HL-60/S4 treated with retinoic acid at 250 ng/mL for 4 days and 3 days (cell line): ENCODE data around the gene KIF1B.
"Not testable (repeated sequence)": the region's sequence is repeated elsewhere in the genome, so short reads cannot be mapped to it uniquely, and the experiment has no call there.

Experiments used
- in situ Hi-C: fragments of 300-500 bp; cut with MboI; formaldehyde crosslinking; loops from 2 replicates; pipeline ENCODE4 v1.7.0; 2022; ENCODE audit warnings: low sequenced_read_pairs

The KIF1B gene

GRCh38 chr1:10325521-10325920 lies 115.2 kb downstream of the KIF1B start:
- in situ Hi-C loops = no loop called here

- in situ Hi-C loops = no loop called here
Measured at GRCh38 chr1:10326251-10326650, 115.9 kb downstream of the KIF1B start.

GRCh38 chr1:10328180-10328963 lies 118.0 kb downstream of the KIF1B start:
- in situ Hi-C loops = no loop called here

GRCh38 chr1:10337436-10337835 lies 127.1 kb downstream of the KIF1B start:
- in situ Hi-C loops = no loop called here

- in situ Hi-C loops = no loop called here
Measured at GRCh38 chr1:10338047-10338446, 127.7 kb downstream of the KIF1B start.

GRCh38 chr1:10338611-10339010 lies 128.2 kb downstream of the KIF1B start:
- in situ Hi-C loops = no loop called here

- in situ Hi-C loops = no loop called here
Measured at GRCh38 chr1:10339036-10339567, 128.7 kb downstream of the KIF1B start.

GRCh38 chr1:10339815-10340214 lies 129.4 kb downstream of the KIF1B start:
- in situ Hi-C loops = no loop called here

- in situ Hi-C loops = no loop called here
Measured at GRCh38 chr1:10340930-10341590, 130.7 kb downstream of the KIF1B start.

GRCh38 chr1:10347109-10347508 lies 136.7 kb downstream of the KIF1B start:
- in situ Hi-C loops = no loop called here

GRCh38 chr1:10353282-10353681 lies 142.9 kb downstream of the KIF1B start:
- in situ Hi-C loops = no loop called here

- in situ Hi-C loops = no loop called here
Measured at GRCh38 chr1:10353693-10354092, 143.3 kb downstream of the KIF1B start.

- in situ Hi-C loops = no loop called here
Measured at GRCh38 chr1:10360045-10360444, 149.7 kb downstream of the KIF1B start.

GRCh38 chr1:10361515-10361914 lies 151.1 kb downstream of the KIF1B start:
- in situ Hi-C loops = no loop called here

GRCh38 chr1:10368194-10368593 lies 157.8 kb downstream of the KIF1B start:
- in situ Hi-C loops = no loop called here

GRCh38 chr1:10374442-10374860 lies 164.1 kb downstream of the KIF1B start:
- in situ Hi-C loops = no loop called here

GRCh38 chr1:10377365-10378029 lies 167.1 kb downstream of the KIF1B start:
- in situ Hi-C loops = not testable (repeated sequence)

GRCh38 chr1:10378081-10378841 lies 167.9 kb downstream of the KIF1B start:
- in situ Hi-C loops = no loop called here

GRCh38 chr1:10379101-10379620 lies 168.8 kb downstream of the KIF1B start:
- in situ Hi-C loops = no loop called here

GRCh38 chr1:10379676-10380075 lies 169.3 kb downstream of the KIF1B start:
- in situ Hi-C loops = no loop called here
